ENCODE results near the gene FBXL14.

DNA sequence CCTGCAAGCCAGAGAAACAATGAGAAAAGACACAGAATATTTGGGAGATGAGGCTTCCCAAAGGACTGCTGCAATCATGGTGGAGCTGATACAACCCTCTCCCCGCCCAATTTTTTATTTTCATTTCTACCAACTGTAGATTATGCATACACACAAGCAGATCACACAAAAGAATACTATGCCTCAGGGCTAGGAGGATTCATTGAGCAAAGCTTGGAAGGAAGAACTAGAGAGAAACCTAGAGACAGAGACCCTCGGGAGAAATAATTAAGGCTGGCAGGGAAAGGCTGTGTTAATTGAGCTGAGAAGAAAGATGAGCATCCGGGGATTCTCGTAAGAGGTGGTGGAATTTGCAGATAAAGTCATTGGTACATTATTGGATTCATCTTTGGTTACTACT lies 24.8 kb upstream of the FBXL14 start:
- TF ChIP-seq, protein P1, sequence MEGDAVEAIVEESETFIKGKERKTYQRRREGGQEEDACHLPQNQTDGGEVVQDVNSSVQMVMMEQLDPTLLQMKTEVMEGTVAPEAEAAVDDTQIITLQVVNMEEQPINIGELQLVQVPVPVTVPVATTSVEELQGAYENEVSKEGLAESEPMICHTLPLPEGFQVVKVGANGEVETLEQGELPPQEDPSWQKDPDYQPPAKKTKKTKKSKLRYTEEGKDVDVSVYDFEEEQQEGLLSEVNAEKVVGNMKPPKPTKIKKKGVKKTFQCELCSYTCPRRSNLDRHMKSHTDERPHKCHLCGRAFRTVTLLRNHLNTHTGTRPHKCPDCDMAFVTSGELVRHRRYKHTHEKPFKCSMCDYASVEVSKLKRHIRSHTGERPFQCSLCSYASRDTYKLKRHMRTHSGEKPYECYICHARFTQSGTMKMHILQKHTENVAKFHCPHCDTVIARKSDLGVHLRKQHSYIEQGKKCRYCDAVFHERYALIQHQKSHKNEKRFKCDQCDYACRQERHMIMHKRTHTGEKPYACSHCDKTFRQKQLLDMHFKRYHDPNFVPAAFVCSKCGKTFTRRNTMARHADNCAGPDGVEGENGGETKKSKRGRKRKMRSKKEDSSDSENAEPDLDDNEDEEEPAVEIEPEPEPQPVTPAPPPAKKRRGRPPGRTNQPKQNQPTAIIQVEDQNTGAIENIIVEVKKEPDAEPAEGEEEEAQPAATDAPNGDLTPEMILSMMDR (IDR thresholded peaks at IDR 0.05): no peak
- TF ChIP-seq POLR2A (IDR thresholded peaks at IDR 0.05) (no peak), POLR2AphosphoS5 (IDR thresholded peaks at IDR 0.05) (no peak)

All from gastroesophageal sphincter (tissue), 3 donors.